Measurements from ENCODE around the gene FIGNL2. TPM values are rescaled to one million over a fixed set of nuclear protein-coding genes. Genes with fewer than 3 reads are reported as not detected.

Gene FIGNL2
- total RNA-seq, 4 donors from 2014 or later, result 1.1 to 2.1 (median 1.3) TPM

DNA sequence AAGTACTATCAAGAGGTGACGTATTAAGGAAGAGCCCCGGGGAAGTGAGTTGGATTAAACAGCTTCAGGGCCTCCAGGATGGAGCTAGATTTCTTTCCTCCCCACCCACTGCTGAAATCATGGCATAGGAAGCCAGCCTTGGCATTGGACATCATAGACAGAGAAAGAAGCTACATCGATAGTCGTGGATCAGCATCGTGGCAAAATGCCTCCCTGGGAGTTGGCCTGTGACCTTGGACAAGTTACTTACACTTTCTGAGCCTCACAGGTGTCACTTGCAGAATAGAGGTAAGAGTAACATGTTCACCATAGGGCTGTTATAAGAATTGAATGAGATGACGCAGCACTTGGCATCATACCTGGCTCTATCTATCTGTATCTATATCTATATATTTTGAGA, 45.3 kb upstream of the FIGNL2 start:
- no peak for DNase-seq (ENCODE audit: low spot score in 2 of 2)
- H3K9me3 ChIP-seq, result no peaks in the 10 kb centered on the region
- 86 to 93% methylated on average over 6 of the region's 6 CpGs for WGBS, 2 donors
- H3K4me1 ChIP-seq, result peaks cover 0 to 22% (median 0%) of the 10 kb centered on the region in 4 donors
- TF ChIP-seq EP300 (IDR thresholded peaks at IDR 0.05) (no peak), POLR2A (IDR thresholded peaks at IDR 0.05) (no peak)
- TF ChIP-seq, protein P1, sequence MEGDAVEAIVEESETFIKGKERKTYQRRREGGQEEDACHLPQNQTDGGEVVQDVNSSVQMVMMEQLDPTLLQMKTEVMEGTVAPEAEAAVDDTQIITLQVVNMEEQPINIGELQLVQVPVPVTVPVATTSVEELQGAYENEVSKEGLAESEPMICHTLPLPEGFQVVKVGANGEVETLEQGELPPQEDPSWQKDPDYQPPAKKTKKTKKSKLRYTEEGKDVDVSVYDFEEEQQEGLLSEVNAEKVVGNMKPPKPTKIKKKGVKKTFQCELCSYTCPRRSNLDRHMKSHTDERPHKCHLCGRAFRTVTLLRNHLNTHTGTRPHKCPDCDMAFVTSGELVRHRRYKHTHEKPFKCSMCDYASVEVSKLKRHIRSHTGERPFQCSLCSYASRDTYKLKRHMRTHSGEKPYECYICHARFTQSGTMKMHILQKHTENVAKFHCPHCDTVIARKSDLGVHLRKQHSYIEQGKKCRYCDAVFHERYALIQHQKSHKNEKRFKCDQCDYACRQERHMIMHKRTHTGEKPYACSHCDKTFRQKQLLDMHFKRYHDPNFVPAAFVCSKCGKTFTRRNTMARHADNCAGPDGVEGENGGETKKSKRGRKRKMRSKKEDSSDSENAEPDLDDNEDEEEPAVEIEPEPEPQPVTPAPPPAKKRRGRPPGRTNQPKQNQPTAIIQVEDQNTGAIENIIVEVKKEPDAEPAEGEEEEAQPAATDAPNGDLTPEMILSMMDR (IDR thresholded peaks at IDR 0.05), result no peak
- H3K4me3 ChIP-seq, result no peak overlapping the region
- no peak overlapping the region for H3K27ac ChIP-seq
- no peaks in the 10 kb centered on the region for H3K27me3 ChIP-seq
- H3K36me3 ChIP-seq, result no peaks in the 10 kb centered on the region

DNA sequence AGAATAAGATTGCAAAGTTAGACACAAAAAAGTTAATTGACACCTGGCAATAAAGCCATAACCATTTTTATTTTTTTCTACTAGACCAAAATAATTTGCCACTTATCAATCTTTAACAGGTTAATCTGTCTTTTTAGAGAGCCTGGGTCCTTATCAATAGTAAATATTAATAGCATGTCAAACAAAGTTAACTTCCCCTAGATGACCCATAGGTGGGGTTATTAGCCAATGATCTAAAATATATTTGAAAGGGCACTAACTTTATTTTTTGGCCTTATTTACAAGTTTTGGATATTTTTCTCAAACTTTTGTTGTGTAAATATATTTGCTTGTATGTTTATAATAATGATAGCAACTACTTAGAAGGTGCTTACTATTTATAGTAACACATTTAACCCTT, 43.3 kb upstream of the FIGNL2 start:
- Histone ChIP-seq H3K4me1 (peaks cover 0 to 24% (median 0%) of the 10 kb centered on the region in 4 donors), H3K27ac (no peak overlapping the region), H3K9me3 (no peaks in the 10 kb centered on the region), H3K36me3 (no peaks in the 10 kb centered on the region), H3K27me3 (no peaks in the 10 kb centered on the region), H3K4me3 (no peak overlapping the region)
- no peak for DNase-seq (ENCODE audit: low spot score in 2 of 2)
- no peak for TF ChIP-seq POLR2A (IDR thresholded peaks at IDR 0.05)
- TF ChIP-seq, protein P1 (IDR thresholded peaks at IDR 0.05), result peak in 3 of 5 experiments; percentile 26 to 62 (median 53)

DNA sequence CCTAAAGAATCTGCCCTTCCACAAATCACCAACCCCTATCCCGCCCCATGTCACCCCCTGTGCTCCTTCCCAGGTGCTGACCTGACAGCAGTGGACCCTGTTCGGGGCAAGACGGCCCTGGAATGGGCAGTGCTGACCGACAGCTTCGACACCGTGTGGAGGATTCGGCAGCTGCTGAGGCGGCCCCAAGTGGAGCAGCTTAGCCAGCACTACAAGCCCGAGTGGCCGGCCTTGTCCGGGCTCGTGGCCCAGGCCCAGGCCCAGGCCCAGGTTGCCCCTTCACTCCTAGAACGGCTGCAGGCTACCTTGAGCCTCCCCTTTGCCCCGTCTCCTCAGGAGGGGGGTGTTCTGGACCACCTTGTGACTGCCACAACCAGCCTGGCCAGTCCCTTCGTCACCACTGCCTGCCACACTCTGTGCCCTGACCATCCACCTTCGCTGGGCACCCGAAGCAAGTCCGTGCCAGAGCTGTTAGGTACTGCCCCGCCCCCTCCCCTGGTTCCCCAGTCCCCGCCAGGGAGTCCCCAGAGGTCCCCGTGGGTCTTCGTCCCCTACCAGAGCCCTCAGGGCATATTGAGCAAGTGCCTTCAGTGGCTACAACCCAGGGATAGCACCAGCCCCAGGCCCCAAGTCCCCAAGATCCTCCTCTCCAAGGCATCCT, 42.1 kb upstream of the FIGNL2 start:
- Histone ChIP-seq H3K36me3 (no peaks in the 10 kb centered on the region), H3K27ac (no peak overlapping the region), H3K27me3 (no peaks in the 10 kb centered on the region), H3K4me1 (peaks cover 0 to 32% (median 7%) of the 10 kb centered on the region in 4 donors), H3K4me3 (no peak overlapping the region), H3K9me3 (no peaks in the 10 kb centered on the region)
- TF ChIP-seq EP300 (IDR thresholded peaks at IDR 0.05) (no peak), POLR2A (IDR thresholded peaks at IDR 0.05) (no peak)
- TF ChIP-seq, protein P1 (IDR thresholded peaks at IDR 0.05), result no peak
- 81 to 85% methylated on average over 16 to 21 of the region's 22 CpGs for WGBS, 2 donors
- DNase-seq (ENCODE audit: low spot score in 2 of 2), result no peak

DNA sequence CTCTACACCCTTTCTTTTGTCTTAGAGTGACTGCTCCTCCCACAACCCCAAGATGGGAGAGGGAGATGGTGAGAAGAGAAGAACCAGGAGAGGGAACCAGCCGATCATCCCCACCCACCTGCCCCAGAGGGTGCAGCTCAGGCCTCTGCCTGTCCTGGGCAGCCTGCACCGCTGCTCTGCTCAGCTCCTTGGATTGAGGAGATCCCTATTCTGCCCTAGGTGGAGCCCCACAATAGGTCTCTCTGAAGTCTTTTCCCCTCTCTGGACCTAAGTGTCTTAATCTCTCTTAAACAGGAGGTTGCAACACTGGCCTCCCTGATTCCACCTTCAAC, 41.6 kb upstream of the FIGNL2 start:
- TF ChIP-seq, protein P1 (IDR thresholded peaks at IDR 0.05), result no peak
- TF ChIP-seq EP300 (IDR thresholded peaks at IDR 0.05) (no peak), POLR2A (IDR thresholded peaks at IDR 0.05) (no peak)
- 80 to 89% methylated on average over 2 of the region's 2 CpGs for WGBS, 2 donors
- no peak overlapping the region for H3K27ac ChIP-seq
- H3K9me3 ChIP-seq, result no peaks in the 10 kb centered on the region
- H3K27me3 ChIP-seq, result no peaks in the 10 kb centered on the region
- DNase-seq (ENCODE audit: low spot score in 2 of 2), result no peak
- peaks cover 0 to 30% (median 7%) of the 10 kb centered on the region in 4 donors for H3K4me1 ChIP-seq
- no peak overlapping the region for H3K4me3 ChIP-seq
- no peaks in the 10 kb centered on the region for H3K36me3 ChIP-seq

DNA sequence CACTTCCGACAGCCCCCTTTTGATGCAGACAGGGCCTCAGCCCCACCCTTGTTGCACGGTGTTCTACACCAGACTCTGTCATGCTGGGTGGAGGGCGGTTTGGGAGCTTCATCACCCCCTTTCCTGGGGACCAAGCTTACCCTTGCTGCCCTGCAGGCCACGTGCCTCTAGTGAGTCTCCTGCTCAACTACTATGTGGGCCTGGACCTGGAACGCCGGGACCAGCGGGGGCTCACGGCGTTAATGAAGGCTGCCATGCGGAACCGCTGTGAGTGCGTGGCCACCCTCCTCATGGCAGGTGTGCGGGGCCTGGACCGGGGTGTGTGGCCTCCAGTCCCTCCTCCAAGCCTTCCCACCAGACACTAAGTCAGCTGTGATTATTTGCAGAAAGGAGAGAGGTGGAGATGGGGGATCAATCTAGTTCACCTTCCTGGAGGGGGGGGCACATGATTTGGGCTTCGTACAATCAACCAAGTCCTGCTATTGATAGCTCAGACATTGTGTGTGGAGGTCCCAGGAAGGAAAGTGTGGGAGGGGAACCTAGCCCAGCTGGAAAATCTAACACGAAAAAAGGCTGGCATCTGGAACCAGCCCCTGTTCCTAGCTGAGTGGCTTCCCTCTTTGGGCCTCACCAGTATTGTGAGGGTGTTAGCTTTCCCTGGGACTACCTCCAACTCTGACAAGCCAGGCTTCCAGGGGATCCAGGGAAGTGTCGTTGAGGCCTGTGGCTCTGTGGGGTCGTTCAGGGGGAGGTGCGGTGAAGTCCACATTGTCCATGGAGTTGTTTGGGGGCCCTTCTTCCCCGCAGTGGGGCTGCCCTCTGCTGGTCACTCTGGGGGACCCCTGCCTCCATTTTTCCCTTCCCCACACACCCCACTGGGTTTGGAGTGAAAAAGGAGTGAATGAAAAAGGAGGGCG, 41.0 kb upstream of the FIGNL2 start:
- peaks cover 0 to 24% (median 7%) of the 10 kb centered on the region in 4 donors for H3K4me1 ChIP-seq
- WGBS, 2 donors, result 76 to 85% methylated on average over 11 to 18 of the region's 21 CpGs
- no peaks in the 10 kb centered on the region for H3K9me3 ChIP-seq
- no peak for DNase-seq (ENCODE audit: low spot score in 2 of 2)
- H3K4me3 ChIP-seq, result no peak overlapping the region
- H3K27me3 ChIP-seq, result no peaks in the 10 kb centered on the region
- H3K36me3 ChIP-seq, result no peaks in the 10 kb centered on the region
- no peak overlapping the region for H3K27ac ChIP-seq
- no peak for TF ChIP-seq POLR2A (IDR thresholded peaks at IDR 0.05)
- no peak for TF ChIP-seq EP300 (IDR thresholded peaks at IDR 0.05)
- TF ChIP-seq, protein P1 (IDR thresholded peaks at IDR 0.05), result no peak

Data from tibial nerve (tissue), 4 donors.